ENCODE data around the gene GNG14.

DNA sequence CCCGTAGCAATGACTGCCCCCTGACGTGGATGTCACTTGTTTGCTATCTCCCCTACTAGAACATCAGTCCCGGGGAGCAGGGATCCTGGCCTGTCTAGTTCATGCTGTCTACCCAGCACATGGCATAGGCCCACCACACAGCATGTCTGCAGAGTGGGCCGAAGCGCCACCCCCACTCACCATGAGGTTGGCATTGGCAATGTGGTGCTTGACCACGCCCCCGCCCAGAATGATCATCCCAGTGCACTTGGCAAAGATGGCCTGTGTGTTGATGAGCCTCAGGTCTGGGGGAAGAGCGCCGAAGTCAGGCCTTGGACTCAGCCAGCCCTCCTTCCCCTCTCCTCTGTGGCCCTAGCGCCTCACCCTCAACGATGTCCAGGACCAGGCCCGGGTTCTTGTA, 10.9 kb upstream of the GNG14 start:
- TF ChIP-seq, protein P1, sequence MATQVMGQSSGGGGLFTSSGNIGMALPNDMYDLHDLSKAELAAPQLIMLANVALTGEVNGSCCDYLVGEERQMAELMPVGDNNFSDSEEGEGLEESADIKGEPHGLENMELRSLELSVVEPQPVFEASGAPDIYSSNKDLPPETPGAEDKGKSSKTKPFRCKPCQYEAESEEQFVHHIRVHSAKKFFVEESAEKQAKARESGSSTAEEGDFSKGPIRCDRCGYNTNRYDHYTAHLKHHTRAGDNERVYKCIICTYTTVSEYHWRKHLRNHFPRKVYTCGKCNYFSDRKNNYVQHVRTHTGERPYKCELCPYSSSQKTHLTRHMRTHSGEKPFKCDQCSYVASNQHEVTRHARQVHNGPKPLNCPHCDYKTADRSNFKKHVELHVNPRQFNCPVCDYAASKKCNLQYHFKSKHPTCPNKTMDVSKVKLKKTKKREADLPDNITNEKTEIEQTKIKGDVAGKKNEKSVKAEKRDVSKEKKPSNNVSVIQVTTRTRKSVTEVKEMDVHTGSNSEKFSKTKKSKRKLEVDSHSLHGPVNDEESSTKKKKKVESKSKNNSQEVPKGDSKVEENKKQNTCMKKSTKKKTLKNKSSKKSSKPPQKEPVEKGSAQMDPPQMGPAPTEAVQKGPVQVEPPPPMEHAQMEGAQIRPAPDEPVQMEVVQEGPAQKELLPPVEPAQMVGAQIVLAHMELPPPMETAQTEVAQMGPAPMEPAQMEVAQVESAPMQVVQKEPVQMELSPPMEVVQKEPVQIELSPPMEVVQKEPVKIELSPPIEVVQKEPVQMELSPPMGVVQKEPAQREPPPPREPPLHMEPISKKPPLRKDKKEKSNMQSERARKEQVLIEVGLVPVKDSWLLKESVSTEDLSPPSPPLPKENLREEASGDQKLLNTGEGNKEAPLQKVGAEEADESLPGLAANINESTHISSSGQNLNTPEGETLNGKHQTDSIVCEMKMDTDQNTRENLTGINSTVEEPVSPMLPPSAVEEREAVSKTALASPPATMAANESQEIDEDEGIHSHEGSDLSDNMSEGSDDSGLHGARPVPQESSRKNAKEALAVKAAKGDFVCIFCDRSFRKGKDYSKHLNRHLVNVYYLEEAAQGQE (IDR thresholded peaks at IDR 0.05; ENCODE audit: insufficient read depth in 1 of 2, low read depth in 2 of 2, low read length in 2 of 2), result no peak
- no peak for TF ChIP-seq POLR2AphosphoS5 (IDR thresholded peaks at IDR 0.05; ENCODE audit: low read depth, low read length)

All from PFSK-1 (cell line).